Smooth muscle cell of the coronary artery (primary cell): Measurements from ENCODE around the gene ABCA5. TPM values are rescaled to one million over a fixed set of nuclear protein-coding genes. Genes with fewer than 3 reads are reported as not detected.

Experiments used
- total RNA-seq: library from RNA; depleted of rRNA; stranded (reverse); fragments of >200 nt; gene quantifications from 2 replicates; pipeline ENCODE4 v1.2.3, GENCODE V29; 2014; ENCODE audit warnings: low replicate concordance

Gene ABCA5, protein sequence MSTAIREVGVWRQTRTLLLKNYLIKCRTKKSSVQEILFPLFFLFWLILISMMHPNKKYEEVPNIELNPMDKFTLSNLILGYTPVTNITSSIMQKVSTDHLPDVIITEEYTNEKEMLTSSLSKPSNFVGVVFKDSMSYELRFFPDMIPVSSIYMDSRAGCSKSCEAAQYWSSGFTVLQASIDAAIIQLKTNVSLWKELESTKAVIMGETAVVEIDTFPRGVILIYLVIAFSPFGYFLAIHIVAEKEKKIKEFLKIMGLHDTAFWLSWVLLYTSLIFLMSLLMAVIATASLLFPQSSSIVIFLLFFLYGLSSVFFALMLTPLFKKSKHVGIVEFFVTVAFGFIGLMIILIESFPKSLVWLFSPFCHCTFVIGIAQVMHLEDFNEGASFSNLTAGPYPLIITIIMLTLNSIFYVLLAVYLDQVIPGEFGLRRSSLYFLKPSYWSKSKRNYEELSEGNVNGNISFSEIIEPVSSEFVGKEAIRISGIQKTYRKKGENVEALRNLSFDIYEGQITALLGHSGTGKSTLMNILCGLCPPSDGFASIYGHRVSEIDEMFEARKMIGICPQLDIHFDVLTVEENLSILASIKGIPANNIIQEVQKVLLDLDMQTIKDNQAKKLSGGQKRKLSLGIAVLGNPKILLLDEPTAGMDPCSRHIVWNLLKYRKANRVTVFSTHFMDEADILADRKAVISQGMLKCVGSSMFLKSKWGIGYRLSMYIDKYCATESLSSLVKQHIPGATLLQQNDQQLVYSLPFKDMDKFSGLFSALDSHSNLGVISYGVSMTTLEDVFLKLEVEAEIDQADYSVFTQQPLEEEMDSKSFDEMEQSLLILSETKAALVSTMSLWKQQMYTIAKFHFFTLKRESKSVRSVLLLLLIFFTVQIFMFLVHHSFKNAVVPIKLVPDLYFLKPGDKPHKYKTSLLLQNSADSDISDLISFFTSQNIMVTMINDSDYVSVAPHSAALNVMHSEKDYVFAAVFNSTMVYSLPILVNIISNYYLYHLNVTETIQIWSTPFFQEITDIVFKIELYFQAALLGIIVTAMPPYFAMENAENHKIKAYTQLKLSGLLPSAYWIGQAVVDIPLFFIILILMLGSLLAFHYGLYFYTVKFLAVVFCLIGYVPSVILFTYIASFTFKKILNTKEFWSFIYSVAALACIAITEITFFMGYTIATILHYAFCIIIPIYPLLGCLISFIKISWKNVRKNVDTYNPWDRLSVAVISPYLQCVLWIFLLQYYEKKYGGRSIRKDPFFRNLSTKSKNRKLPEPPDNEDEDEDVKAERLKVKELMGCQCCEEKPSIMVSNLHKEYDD (N-terminal part only)
- 4.6 and 9.2 TPM in 2 replicates for total RNA-seq

DNA sequence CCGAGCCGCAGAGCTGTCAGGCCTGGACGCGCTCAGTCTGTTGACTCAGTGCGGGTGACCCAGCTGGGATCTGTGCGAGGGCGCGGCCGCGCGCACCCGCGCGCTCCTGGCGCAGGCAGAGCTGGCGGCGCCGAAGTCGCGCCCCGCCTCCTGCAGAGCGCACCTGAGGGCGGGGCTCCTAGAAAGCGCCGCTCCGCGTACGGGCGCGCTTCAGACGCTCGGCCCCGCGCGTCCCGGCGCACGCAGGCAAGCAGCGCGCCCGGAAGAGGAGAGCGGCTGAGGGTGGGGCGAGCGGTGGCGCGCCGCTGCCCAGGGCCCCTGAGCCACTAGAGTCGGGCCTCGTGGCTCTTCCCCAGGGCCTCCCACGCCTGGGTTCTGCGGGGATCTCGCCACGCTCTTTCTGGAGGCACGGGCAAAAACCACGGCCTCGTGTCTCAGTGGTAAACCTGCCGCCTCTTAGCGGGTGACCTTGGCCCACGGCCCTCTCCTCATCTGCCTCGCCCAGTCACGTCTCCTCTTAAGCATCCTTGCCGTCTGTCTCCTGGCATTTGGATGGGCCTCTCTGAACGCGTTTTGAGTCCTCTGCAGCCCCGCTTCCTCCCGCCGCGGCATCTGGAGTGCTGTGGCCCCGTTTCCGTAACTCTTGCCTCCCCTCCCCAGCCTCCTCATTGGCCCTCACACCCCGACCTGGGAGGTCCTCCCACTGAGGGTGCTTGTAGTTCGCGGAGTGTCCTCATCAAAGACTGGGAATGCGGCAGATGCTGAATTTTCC, at the start of gene ABCA5:
Gene ABCA5, minus strand, starts transcription at position 74 of the 772 bp plus-strand sequence. CDS start 12,718 bp downstream, outside the sequence.

DNA sequence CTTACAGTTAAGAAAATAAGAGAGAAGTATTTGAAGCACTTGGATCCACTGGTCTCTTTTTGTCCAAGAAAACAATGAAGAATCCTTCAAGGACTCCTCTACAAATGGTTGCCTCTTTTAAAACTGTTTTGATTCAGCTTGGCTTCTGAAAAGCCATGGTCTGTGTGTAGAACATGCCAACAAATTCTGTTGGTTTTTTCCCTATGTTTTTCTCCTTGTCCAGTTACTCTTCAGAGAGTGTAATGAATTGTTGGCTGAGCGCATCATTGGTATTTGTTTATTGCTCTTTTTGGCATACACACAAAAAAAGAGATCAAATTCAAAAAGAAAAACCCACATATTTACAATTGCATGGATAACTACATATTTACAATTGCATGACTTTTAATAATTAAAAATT, 98.4 kb downstream of the ABCA5 start, which contains the start of gene ABCA10:
Gene ABCA10, minus strand, starts transcription at position 249 of the 400 bp plus-strand sequence. CDS start 3,466 bp downstream, outside the sequence.

Other genes with a start within 250 kb of the ABCA5 start
- 23.2 and 90.9 TPM in 2 replicates for gene ABCA6, start 185.2 kb downstream of the ABCA5 start, total RNA-seq
- gene ABCA10, start 98.3 kb downstream of the ABCA5 start, total RNA-seq, result 0.53 and 7.1 TPM in 2 replicates
- 0.15 and 6.4 TPM in 2 replicates for gene MAP2K6, start 87.6 kb upstream of the ABCA5 start, total RNA-seq